HG02973 (cell line): ENCODE data around the gene GAB1.

ENCODE experiments used
- ATAC-seq: cut with Tn5 transposase; IDR thresholded peaks from one replicate; pipeline ENCODE4 v1.9.1; 2021; ENCODE audit warnings: moderate library complexity; ENCODE audit not compliant: unreplicated experiment

GAB1 gene

GRCh38 chr4:143336781-143337599 is at the start of gene GAB1:
GAB1 (plus strand) TSS chr4:143336876; CDS start chr4:143337189, 313 bp downstream.
- peak; percentile 73 for ATAC-seq

GRCh38 chr4:143287572-143287923 is 49.1 kb upstream of the GAB1 start:
- no peak for ATAC-seq

DNA sequence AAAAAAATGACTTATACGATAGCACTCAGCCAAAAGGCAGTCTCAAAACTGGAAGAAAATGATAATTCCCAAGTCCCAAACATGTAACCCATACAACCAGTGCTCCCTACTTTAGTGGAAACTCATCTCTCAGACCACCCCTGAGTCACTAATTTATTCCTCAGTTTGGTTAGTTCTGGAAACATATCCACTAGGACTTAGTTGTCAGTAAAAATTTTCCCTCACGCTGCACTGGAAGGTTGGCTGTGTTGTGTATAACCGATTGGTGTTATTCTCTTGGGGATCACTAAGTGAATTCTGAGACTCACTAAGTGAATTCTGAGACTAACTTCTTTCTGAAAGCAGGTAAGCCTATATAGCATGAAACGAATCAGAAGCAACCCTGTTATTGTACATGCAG is 48.5 kb upstream of the GAB1 start:
- no peak for ATAC-seq

GRCh38 chr4:143289370-143289769 is 47.3 kb upstream of the GAB1 start:
- no peak for ATAC-seq

DNA sequence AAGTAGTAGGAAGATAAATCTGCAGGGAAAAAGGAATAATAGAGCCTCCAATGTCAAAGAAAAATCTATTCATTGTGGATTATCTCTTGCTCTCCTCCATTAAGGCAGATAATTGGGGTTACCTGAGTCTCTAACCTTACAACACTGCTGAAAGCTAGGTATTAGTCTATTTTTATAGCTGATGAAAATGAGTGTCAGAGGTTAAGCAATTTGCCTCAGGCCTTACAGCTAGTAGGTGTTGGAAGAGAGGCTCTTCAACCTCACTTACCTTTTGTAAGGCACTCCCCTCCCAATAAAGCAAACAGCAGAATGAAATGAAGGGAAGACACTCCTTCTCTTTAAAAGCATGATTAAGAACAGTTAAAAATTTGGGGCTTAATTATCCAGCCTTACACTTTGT is 45.4 kb upstream of the GAB1 start:
- no peak for ATAC-seq

- ATAC-seq: no peak
Measured at GRCh38 chr4:143292858-143293257, 43.8 kb upstream of the GAB1 start.

GRCh38 chr4:143294310-143294709 is 42.4 kb upstream of the GAB1 start:
- no peak for ATAC-seq

- ATAC-seq: no peak
Measured at GRCh38 chr4:143294710-143295275, 41.9 kb upstream of the GAB1 start.

- no peak for ATAC-seq
Measured at GRCh38 chr4:143296397-143297067, 40.1 kb upstream of the GAB1 start.

DNA sequence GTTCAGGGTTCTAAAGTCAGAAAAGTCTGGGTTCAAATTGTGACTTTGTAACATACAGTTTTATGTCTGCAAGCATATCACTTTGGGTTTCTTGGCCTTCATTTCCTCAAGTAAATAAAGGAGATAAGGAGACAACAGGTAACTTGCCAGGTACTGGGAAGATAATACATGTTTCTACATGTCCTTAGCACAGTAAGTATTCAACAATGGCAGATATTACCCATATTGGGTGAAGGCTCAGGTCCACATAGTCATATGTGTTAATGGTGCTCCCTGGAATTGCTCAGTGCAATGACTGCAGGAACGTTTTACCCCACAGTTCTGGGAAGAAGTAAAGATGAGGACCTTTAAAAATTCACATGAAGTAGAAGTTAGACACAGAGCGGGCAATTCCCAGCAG is 35.8 kb upstream of the GAB1 start:
- ATAC-seq: no peak

- no peak for ATAC-seq
Measured at GRCh38 chr4:143302536-143302935, 34.1 kb upstream of the GAB1 start.

GRCh38 chr4:143306788-143307187 is 29.9 kb upstream of the GAB1 start:
- ATAC-seq: no peak

GRCh38 chr4:143307531-143307930 is 29.1 kb upstream of the GAB1 start:
- ATAC-seq: no peak

- no peak for ATAC-seq
Measured at GRCh38 chr4:143308377-143308776, 28.3 kb upstream of the GAB1 start.

DNA sequence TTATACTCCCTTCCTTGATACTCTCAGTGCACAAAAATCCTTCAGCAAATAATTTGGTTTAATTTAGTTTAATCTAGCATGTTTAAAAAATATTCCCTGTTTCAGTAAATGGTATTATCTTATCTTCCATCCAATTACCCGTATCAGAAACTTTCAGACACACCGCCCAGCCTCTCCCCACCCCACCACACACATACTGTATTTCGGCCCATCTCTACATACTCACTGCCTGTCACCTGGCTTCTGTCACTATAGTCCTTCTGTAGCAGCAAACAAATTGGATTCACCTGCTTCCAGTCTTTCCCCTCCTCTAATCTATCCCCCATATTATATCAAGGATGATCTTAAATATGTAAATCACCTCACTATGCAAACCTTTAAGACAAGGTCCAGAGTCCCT is 24.8 kb upstream of the GAB1 start:
- no peak for ATAC-seq

- no peak for ATAC-seq
Measured at GRCh38 chr4:143313521-143313920, 23.2 kb upstream of the GAB1 start.

GRCh38 chr4:143313996-143314395 is 22.7 kb upstream of the GAB1 start:
- ATAC-seq: no peak

DNA sequence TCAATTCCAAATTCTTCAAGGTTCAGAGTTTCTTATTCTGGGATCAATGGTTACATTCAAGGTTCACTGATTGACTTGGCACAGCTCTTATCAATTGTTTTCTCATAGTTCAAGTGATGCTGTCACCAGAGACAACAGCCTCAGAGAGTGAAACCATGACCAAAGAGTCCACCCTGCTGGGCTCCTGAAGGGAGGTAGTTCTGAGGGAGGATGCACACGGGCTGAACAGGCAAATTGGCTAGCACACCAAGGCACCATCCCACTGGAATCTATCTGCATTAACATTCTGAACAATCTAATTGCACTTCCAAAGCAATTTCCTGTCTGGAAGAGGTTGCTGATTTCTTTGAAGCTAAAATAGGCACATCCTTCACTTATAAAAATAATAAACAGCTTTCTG is 16.6 kb upstream of the GAB1 start:
- no peak for ATAC-seq

GRCh38 chr4:143326735-143327134 is 9.9 kb upstream of the GAB1 start:
- no peak for ATAC-seq

GRCh38 chr4:143329985-143330384 is 6.7 kb upstream of the GAB1 start:
- no peak for ATAC-seq

DNA sequence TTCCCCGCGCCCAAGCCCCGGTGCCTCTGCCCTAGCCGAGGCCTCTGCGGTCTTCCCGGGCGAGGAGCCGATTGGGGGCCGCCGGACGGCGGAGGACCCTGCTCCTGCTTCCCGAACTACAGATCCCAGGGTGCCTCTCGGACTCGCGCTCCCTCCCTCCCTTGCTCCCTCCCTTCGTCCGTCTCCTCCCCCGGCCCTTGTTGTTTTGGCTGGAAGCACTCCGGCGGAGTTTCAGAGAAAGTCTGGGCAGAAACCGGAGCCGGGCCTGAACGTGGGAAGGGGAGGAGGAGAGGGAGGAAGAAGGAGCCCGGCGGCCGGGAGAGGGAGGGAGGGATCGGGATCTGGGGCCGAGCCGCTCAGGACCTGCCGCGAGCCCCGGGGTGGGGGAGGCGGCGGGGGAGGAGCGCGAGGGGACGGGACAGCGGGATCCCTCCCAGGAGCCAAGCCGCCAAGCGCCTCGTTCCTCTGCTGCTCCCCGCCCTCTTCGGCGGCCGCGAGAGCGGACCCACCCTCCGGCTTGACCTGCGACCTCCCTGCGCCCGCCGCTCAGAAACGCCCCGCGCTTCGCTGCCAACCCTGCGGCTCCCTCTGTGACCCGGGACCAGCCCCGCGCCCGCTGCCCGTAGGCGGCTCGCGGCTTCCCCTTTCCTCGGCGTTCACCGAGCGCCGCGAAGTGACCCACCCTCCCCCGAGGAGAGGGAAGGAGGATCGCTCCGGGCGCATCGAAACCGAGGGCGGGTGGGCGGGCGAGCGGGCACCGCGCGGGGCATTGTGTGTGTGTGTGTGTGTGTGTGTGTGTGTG is 496 bp upstream of the GAB1 start:
- peak; percentile 45 for ATAC-seq
